Ovary (tissue), 9 donors: ENCODE results near the gene RNF212. TPM values are rescaled to one million over a fixed set of nuclear protein-coding genes. Genes with fewer than 3 reads are reported as not detected.

Experiments used
- DNase-seq, 5 donors: peaks; one replicate each; pipeline ENCODE4 v3.0.0-alpha.2; 2019 to 2020
- H3K27ac ChIP-seq, 2 donors: fragments of 200-600 bp; one replicate each; pipeline versions ENCODE4 v1.5.1 to v1.8.0; 2019 to 2022
- H3K27me3 ChIP-seq: fragments of 200-600 bp; one replicate; pipeline ENCODE4 v1.8.0; 2022
- H3K36me3 ChIP-seq: fragments of 200-600 bp; sonication (generic); one replicate; pipeline ENCODE4 v1.5.1; 2019
- H3K4me1 ChIP-seq: one replicate; pipeline ENCODE4 v1.8.1; 2013; ENCODE audit warnings: mild to moderate bottlenecking, moderate library complexity; ENCODE audit not compliant: insufficient read depth
- H3K4me3 ChIP-seq: fragments of 200-600 bp; sonication (generic); one replicate; pipeline ENCODE4 v1.5.1; 2017
- H3K9me3 ChIP-seq, 2 donors: fragments of 200-600 bp in 1 of 2; sonication (generic) in 1 of 2; one replicate each; pipeline versions ENCODE4 v1.5.1 to v1.8.1; 2013 to 2019; ENCODE audit warnings: mild to moderate bottlenecking in 1 of 2, moderate library complexity in 1 of 2
- EP300 ChIP-seq: sonication (generic); formaldehyde crosslinking; IDR thresholded peaks from one replicate; pipeline ENCODE4 v1.6.1; 2017; ENCODE audit warnings: antibody characterized with exemption
- POLR2A ChIP-seq: fragments of 450-650 bp; IDR thresholded peaks from one replicate; pipeline ENCODE4 v1.6.1; 2017; ENCODE audit warnings: antibody characterized with exemption, mild to moderate bottlenecking, moderate library complexity
- WGBS, 3 donors: extraction: QIAGEN DNeasy Blood & Tissue Kit in 1 of 3; methylation state at CpG; one replicate each; pipeline versions ENCODE4 v1.1.5 to v1.1.7; 2013 to 2017; 5-methylcytosine and 5-hydroxymethylcytosine counted together
- intact Hi-C, 4 donors: fragments of 100-400 bp; cut with DNase I; formaldehyde crosslinking; loops; one replicate each; pipeline versions ENCODE4 v1.11.0 to v1.15.1; 2022 to 2023
- polyA plus RNA-seq, 2 donors: library from polyadenylated mRNA; stranded (reverse); fragments of 200-250 nt in 1 of 2; fragments of 350-450 nt in 1 of 2; fragmentation: Illumina TruSeq in 1 of 2; extraction: RNeasy Lipid Tissue Mini Kit (QIAGEN cat#74804) in 1 of 2; gene quantifications; one replicate each; pipeline ENCODE4 v1.2.3, GENCODE V29; 2013 to 2014
- total RNA-seq, 7 donors: library from RNA; depleted of rRNA in 2 of 7; stranded (reverse); fragments of >200 nt in 2 of 7; fragmentation: NEBNext Ultra II Directional in 3 of 7; extraction: Animal tissue kit (Norgen Biotek cat#: 25700) in 3 of 7; gene quantifications; one replicate each; pipeline versions ENCODE4 v1.1.0 to v1.2.4, GENCODE V29; 2016 to 2023
- TF ChIP-seq, protein P1 (sequence below), 3 donors: fragments of 450-650 bp in 2 of 3; fragments of 200-600 bp in 1 of 3; IDR thresholded peaks; one replicate each; pipeline versions ENCODE4 v1.5.1 to v1.8.0; 2016 to 2022; ENCODE audit warnings: antibody characterized with exemption in 3 of 3, mild to moderate bottlenecking in 1 of 3
- donor health status: DM: no; HTN: no; CAD: no; lungs with moderate emphysema.
- donor health status: DM: no; HTN: no; CAD: no.
- donor health status: Bipolar disorder and iron deficiency.
- donor health status: DM: yes; HTN: yes; CAD: no.
- donor health status: DM: no; HTN: no; CAD: no.
- donor health status: DM: yes; HTN: yes; CAD: no.

The RNF212 gene
- total and polyA plus RNA-seq, 9 donors = 6.2 to 31.0 (median 14.1) TPM

DNA sequence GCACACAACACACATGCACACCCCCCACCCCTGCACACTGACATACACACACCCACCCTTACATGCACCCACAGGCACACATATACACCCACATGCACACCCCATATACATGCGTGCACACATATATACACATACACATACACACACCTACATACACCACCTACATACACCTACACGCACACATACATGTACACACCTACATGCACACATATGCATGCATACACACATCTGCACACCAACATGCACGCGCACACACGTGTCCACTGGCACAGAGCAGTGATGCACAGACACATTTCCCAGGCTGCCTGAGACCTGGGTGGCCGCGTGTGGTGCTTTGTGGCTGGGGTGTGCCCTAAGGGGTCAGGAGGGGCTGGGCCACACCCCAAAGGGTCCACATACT, 70.2 kb downstream of the RNF212 start:
- H3K36me3 ChIP-seq = no peaks in the 10 kb centered on the region
- H3K27ac ChIP-seq = no peak overlapping the region
- TF ChIP-seq, protein P1, sequence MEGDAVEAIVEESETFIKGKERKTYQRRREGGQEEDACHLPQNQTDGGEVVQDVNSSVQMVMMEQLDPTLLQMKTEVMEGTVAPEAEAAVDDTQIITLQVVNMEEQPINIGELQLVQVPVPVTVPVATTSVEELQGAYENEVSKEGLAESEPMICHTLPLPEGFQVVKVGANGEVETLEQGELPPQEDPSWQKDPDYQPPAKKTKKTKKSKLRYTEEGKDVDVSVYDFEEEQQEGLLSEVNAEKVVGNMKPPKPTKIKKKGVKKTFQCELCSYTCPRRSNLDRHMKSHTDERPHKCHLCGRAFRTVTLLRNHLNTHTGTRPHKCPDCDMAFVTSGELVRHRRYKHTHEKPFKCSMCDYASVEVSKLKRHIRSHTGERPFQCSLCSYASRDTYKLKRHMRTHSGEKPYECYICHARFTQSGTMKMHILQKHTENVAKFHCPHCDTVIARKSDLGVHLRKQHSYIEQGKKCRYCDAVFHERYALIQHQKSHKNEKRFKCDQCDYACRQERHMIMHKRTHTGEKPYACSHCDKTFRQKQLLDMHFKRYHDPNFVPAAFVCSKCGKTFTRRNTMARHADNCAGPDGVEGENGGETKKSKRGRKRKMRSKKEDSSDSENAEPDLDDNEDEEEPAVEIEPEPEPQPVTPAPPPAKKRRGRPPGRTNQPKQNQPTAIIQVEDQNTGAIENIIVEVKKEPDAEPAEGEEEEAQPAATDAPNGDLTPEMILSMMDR (IDR thresholded peaks at IDR 0.05) = no peak
- TF ChIP-seq POLR2A (no peak), EP300 (no peak)
- WGBS, 3 donors = 50 to 65% (median 61%) methylated on average over 7 of the region's 7 CpGs
- peak in 1 of 5 donors; percentile 17 for DNase-seq
- no peaks in the 10 kb centered on the region for H3K27me3 ChIP-seq
- H3K4me1 ChIP-seq = peaks cover 35% of the 10 kb centered on the region
- H3K9me3 ChIP-seq = no peaks in the 10 kb centered on the region
- intact Hi-C loops = no loop called here
- H3K4me3 ChIP-seq = no peak overlapping the region

DNA sequence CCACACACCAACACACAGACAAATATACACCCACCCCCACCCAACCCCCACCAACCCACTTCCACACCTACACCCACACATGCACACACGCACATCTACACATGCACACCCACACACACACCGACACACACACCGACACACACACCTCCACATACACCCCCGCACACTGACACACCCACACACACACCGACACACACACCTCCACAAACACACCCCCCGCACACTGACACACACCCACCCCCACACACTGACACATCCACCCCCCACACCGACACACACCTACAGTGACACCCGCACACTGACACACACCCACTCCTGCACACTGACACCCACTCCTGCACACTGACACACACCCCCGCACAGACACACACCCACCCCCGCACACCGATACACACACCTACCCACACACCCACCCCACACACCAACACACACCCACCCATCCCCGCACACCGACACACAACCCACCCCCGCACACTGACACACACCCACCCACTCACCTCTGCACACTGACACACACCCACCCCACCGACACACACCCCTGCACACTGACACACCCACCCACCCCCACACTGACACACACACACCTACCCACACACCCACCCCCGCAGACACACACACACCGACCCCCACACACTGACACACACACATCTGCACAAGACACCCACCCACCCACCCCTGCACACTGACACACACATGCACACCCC, 70.9 kb downstream of the RNF212 start:
- WGBS, 3 donors = 75 to 81% (median 79%) methylated on average over 17 of the region's 17 CpGs
- H3K9me3 ChIP-seq = no peaks in the 10 kb centered on the region
- no peak overlapping the region for H3K27ac ChIP-seq
- peaks cover 37% of the 10 kb centered on the region for H3K4me1 ChIP-seq
- H3K36me3 ChIP-seq = no peaks in the 10 kb centered on the region
- no peak overlapping the region for H3K4me3 ChIP-seq
- intact Hi-C loops = no loop called here
- TF ChIP-seq EP300 (no peak), POLR2A (no peak)
- TF ChIP-seq, protein P1 (IDR thresholded peaks at IDR 0.05) = no peak
- peak; percentile 12 to 42 (median 33) for DNase-seq
- no peaks in the 10 kb centered on the region for H3K27me3 ChIP-seq

DNA sequence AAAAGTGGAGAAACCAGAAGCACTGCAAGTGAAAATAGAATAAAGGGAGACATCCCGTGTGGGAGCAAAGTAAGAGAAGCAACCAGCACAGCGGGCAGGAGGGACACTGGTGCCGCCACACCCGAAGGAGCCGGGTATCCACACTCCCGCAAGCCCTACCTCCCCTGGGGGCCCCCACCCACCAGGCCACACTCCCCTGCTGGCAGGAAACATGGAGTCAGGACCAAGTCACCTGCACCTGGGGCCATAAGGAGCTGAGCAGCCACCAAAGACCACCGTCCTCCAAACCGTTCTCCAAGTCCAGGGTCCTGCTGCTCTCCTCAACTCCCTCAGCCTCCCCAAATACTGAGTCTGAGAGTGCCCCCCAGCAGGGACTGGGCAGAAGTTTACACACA, 71.4 kb downstream of the RNF212 start:
- Histone ChIP-seq H3K27ac (no peak overlapping the region), H3K27me3 (no peaks in the 10 kb centered on the region), H3K36me3 (no peaks in the 10 kb centered on the region), H3K4me3 (no peak overlapping the region), H3K9me3 (no peaks in the 10 kb centered on the region), H3K4me1 (peaks cover 32% of the 10 kb centered on the region)
- intact Hi-C loops = no loop called here
- WGBS, 3 donors = 7 to 25% (median 22%) methylated on average over 8 of the region's 8 CpGs
- peak in 3 of 5 donors; percentile 43 to 51 (median 43) for DNase-seq
- no peak for TF ChIP-seq EP300
- TF ChIP-seq, protein P1 (IDR thresholded peaks at IDR 0.05) = no peak
- TF ChIP-seq POLR2A = no peak

DNA sequence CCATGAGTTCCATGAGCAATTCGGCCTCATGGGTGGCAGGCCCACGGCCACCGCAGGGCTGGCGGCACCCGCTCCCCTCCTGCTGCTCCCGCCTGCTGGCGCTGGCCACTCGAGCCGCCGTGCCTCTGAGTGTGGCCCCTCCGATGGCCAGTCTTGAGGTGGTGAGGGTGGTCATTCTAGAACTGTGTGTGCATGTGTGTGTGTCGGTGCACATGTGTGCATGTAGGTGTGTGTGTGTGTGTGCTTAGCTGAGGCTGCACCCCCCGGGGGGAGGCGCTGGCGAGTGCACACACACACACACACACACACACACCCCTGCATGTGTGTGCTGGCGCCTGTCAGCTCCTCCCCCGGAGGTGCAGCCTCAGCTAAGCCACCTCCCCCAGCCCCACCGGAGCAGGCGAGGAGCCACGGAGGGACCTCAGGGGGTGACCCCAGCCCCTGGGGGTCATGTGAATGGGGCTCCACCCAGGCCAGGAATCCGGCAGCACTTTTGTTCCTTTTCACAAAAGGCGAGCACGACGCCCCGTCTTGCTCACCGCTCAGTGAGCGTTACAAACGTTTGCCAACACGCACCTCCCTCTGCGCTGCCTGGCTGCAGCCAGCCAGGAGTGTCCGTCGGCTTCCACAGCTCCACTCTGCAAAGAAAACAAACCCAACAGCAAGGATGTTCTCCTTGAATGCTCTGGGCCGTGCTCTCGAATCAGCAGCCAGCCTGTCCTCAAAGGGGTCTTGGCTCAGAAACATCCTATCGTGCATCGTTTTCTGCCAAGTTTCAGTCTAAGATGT, 72.0 kb downstream of the RNF212 start:
- no peak overlapping the region for H3K4me3 ChIP-seq
- H3K9me3 ChIP-seq = no peaks in the 10 kb centered on the region
- no peak overlapping the region for H3K27ac ChIP-seq
- peaks cover 31% of the 10 kb centered on the region for H3K4me1 ChIP-seq
- H3K36me3 ChIP-seq = no peaks in the 10 kb centered on the region
- WGBS, 3 donors = 19 to 29% (median 26%) methylated on average over 28 to 36 of the region's 36 CpGs
- TF ChIP-seq EP300 = no peak
- TF ChIP-seq, protein P1 (IDR thresholded peaks at IDR 0.05) = no peak
- no peak for TF ChIP-seq POLR2A
- peak in 2 of 5 donors; percentile 56 to 70 for DNase-seq
- no peaks in the 10 kb centered on the region for H3K27me3 ChIP-seq
- intact Hi-C loops = no loop called here
